Fibroblast of lung (primary cell): ENCODE results near the gene ZNF148. TPM values are rescaled to one million over a fixed set of nuclear protein-coding genes. Genes with fewer than 3 reads are reported as not detected.

Experiments
- DNase-seq, 2 donors: peaks; one replicate each; pipeline versions ENCODE4 v3.0.0 to v3.0.0-alpha.2; 2010; ENCODE audit warnings: low read depth in 2 of 2
- H2AFZ ChIP-seq: 2 replicates; pipeline ENCODE4 v1.5.1; 2012; ENCODE audit warnings: low read length, control low read depth, inconsistent platforms
- H3K27ac ChIP-seq: 2 replicates; pipeline ENCODE4 v1.5.1; 2011; ENCODE audit warnings: low read length, control low read depth; ENCODE audit not compliant: insufficient read depth
- H3K27me3 ChIP-seq: 2 replicates; pipeline ENCODE4 v1.5.1; 2011; ENCODE audit warnings: mild to moderate bottlenecking, low read length; ENCODE audit not compliant: control insufficient read depth, insufficient read depth
- H3K36me3 ChIP-seq: 2 replicates; pipeline ENCODE4 v1.5.1; 2011; ENCODE audit warnings: low read length; ENCODE audit not compliant: control insufficient read depth, insufficient read depth
- H3K4me1 ChIP-seq: 2 replicates; pipeline ENCODE4 v1.5.1; 2011; ENCODE audit warnings: low read length; ENCODE audit not compliant: control insufficient read depth, insufficient read depth; ENCODE audit errors: extremely low read depth
- H3K4me2 ChIP-seq: 2 replicates; pipeline ENCODE4 v1.5.1; 2011; ENCODE audit warnings: low read length, control low read depth; ENCODE audit not compliant: insufficient read depth; ENCODE audit errors: extremely low read depth
- H3K4me3 ChIP-seq, 4 experiments: fragments of 200-600 bp in 1 of 4; sonication (generic) in 1 of 4; replicated peaks in 1 of 4; 2 replicates each; pipeline ENCODE4 v1.5.1; 2011 to 2016; ENCODE audit warnings: low read length in 4 of 4, low read depth in 3 of 4, mild to moderate bottlenecking in 3 of 4, control low read depth in 2 of 4, inconsistent platforms in 1 of 4, mixed read lengths in 1 of 4; ENCODE audit not compliant: insufficient read depth in 1 of 4; ENCODE audit errors: control extremely low read depth in 1 of 4
- H3K79me2 ChIP-seq: 2 replicates; pipeline ENCODE4 v1.5.1; 2012; ENCODE audit warnings: mild to moderate bottlenecking, low read length, inconsistent platforms; ENCODE audit not compliant: control insufficient read depth, insufficient read depth
- H3K9ac ChIP-seq: 2 replicates; pipeline ENCODE4 v1.5.1; 2011; ENCODE audit warnings: mild to moderate bottlenecking, low read length, control low read depth; ENCODE audit not compliant: insufficient read depth
- H3K9me3 ChIP-seq: 2 replicates; pipeline ENCODE4 v1.5.1; 2012; ENCODE audit warnings: low read depth, low read length; ENCODE audit not compliant: control insufficient read depth, insufficient read depth
- H4K20me1 ChIP-seq: 2 replicates; pipeline ENCODE4 v1.5.1; 2011; ENCODE audit warnings: low read length; ENCODE audit not compliant: control insufficient read depth, insufficient read depth; ENCODE audit errors: extremely low read depth
- CTCF ChIP-seq, 2 donors: IDR thresholded peaks in 1 of 2; conservative IDR thresholded peaks in 1 of 2; 1 replicate in 1 of 2; 2 replicates in 1 of 2; pipeline ENCODE4 v1.5.1; 2011 to 2012; ENCODE audit warnings: low read length in 2 of 2, control low read depth in 1 of 2, inconsistent platforms in 1 of 2, low read depth in 1 of 2, mild to moderate bottlenecking in 1 of 2
- EZH2 ChIP-seq: IDR thresholded peaks from 2 replicates; pipeline ENCODE4 v1.5.1; 2012; ENCODE audit warnings: low read length, control low read depth, mild to moderate bottlenecking; ENCODE audit errors: missing control alignments
- polyA plus RNA-seq, 2 donors: library from polyadenylated mRNA; depleted of rRNA in 1 of 2; stranded (reverse) in 1 of 2; unstranded in 1 of 2; fragments of >200 nt; gene quantifications; 2 replicates each; pipeline ENCODE4 v1.2.1, GENCODE V29; 2011 to 2012; ENCODE audit warnings: missing spikeins in 1 of 2
- total RNA-seq: library from RNA; depleted of rRNA; stranded (reverse); fragments of >200 nt; gene quantifications from 2 replicates; pipeline ENCODE4 v1.2.1, GENCODE V29; 2014

Gene ZNF148
- total and polyA plus RNA-seq, 2 donors (not counting 1 experiment from before 2014, with no cell fraction given), result 37.7 to 41.3 TPM

GRCh38 chr3:125232401-125232800 is 142.7 kb downstream of the ZNF148 start:
- Histone ChIP-seq H3K27me3 (no peaks in the 10 kb centered on the region), H3K36me3 (peaks cover 5% of the 10 kb centered on the region), H3K79me2 (no peaks in the 10 kb centered on the region), H2AFZ (no peak overlapping the region), H3K4me3 (no peak overlapping the region), H3K4me1 (peaks cover 2% of the 10 kb centered on the region), H4K20me1 (no peaks in the 10 kb centered on the region), H3K27ac (no peak overlapping the region), H3K9me3 (no peaks in the 10 kb centered on the region), H3K4me2 (no peak overlapping the region), H3K9ac (no peak overlapping the region)
- no peak for TF ChIP-seq EZH2
- no peak for TF ChIP-seq CTCF (conservative IDR thresholded peaks at IDR 0.05 in 1 of 2, IDR thresholded peaks at IDR 0.05 in 1 of 2; ENCODE audit: low read depth in 1 of 2, low read length in 2 of 2)
- DNase-seq, result no peak

- peaks cover 2% of the 10 kb centered on the region for H3K4me1 ChIP-seq
- DNase-seq, result peak; percentile 74 to 93
- H3K4me3 ChIP-seq, result no peak overlapping the region
- no peaks in the 10 kb centered on the region for H3K79me2 ChIP-seq
- peaks cover 5% of the 10 kb centered on the region for H3K36me3 ChIP-seq
- no peak overlapping the region for H3K9ac ChIP-seq
- H3K4me2 ChIP-seq, result no peak overlapping the region
- no peaks in the 10 kb centered on the region for H3K9me3 ChIP-seq
- H4K20me1 ChIP-seq, result no peaks in the 10 kb centered on the region
- TF ChIP-seq CTCF (conservative IDR thresholded peaks at IDR 0.05 in 1 of 2, IDR thresholded peaks at IDR 0.05 in 1 of 2; ENCODE audit: low read depth in 1 of 2, low read length in 2 of 2), result no peak
- TF ChIP-seq EZH2, result no peak
- no peaks in the 10 kb centered on the region for H3K27me3 ChIP-seq
- H2AFZ ChIP-seq, result no peak overlapping the region
- peak overlapping the region; percentile 48 for H3K27ac ChIP-seq
Observed at GRCh38 chr3:125231895-125232294, 143.2 kb downstream of the ZNF148 start.

- H3K4me1 ChIP-seq, result peaks cover 2% of the 10 kb centered on the region
- H3K4me3 ChIP-seq, result no peak overlapping the region
- H3K79me2 ChIP-seq, result no peaks in the 10 kb centered on the region
- no peak overlapping the region for H2AFZ ChIP-seq
- H3K4me2 ChIP-seq, result no peak overlapping the region
- TF ChIP-seq CTCF (conservative IDR thresholded peaks at IDR 0.05 in 1 of 2, IDR thresholded peaks at IDR 0.05 in 1 of 2; ENCODE audit: low read depth in 1 of 2, low read length in 2 of 2), result no peak
- no peak for TF ChIP-seq EZH2
- no peaks in the 10 kb centered on the region for H4K20me1 ChIP-seq
- no peak overlapping the region for H3K27ac ChIP-seq
- no peak overlapping the region for H3K9ac ChIP-seq
- H3K36me3 ChIP-seq, result peaks cover 5% of the 10 kb centered on the region
- no peaks in the 10 kb centered on the region for H3K9me3 ChIP-seq
- no peaks in the 10 kb centered on the region for H3K27me3 ChIP-seq
- DNase-seq, result no peak
Observed at GRCh38 chr3:125229707-125230106, 145.4 kb downstream of the ZNF148 start.
